Testis (tissue), 2 donors: ENCODE results near the gene NIPBL.

Experiments used
- POLR2A ChIP-seq: fragments of 450-650 bp; IDR thresholded peaks from one replicate; pipeline ENCODE4 v1.6.1; 2017; ENCODE audit warnings: antibody characterized with exemption, mild to moderate bottlenecking, moderate library complexity
- TF ChIP-seq, protein P1 (sequence below), 3 experiments: fragments of 450-650 bp in 2 of 3; fragments of 200-600 bp in 1 of 3; sonication (generic) in 1 of 3; IDR thresholded peaks; one replicate each; pipeline ENCODE4 v1.5.1; 2016 to 2019; ENCODE audit warnings: antibody characterized with exemption in 3 of 3, mild to moderate bottlenecking in 2 of 3, moderate library complexity in 1 of 3

- TF ChIP-seq, protein P1, sequence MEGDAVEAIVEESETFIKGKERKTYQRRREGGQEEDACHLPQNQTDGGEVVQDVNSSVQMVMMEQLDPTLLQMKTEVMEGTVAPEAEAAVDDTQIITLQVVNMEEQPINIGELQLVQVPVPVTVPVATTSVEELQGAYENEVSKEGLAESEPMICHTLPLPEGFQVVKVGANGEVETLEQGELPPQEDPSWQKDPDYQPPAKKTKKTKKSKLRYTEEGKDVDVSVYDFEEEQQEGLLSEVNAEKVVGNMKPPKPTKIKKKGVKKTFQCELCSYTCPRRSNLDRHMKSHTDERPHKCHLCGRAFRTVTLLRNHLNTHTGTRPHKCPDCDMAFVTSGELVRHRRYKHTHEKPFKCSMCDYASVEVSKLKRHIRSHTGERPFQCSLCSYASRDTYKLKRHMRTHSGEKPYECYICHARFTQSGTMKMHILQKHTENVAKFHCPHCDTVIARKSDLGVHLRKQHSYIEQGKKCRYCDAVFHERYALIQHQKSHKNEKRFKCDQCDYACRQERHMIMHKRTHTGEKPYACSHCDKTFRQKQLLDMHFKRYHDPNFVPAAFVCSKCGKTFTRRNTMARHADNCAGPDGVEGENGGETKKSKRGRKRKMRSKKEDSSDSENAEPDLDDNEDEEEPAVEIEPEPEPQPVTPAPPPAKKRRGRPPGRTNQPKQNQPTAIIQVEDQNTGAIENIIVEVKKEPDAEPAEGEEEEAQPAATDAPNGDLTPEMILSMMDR (IDR thresholded peaks at IDR 0.05) = no peak
- no peak for TF ChIP-seq POLR2A
These were observed 232.8 kb downstream of the NIPBL start for GRCh38 chr5:37109338-37109737.
